GM12874 (cell line): ENCODE measurements around the gene KRTAP3-3.

Source experiments
- CTCF ChIP-seq: IDR thresholded peaks from 2 replicates; pipeline ENCODE4 v1.5.1; 2011; ENCODE audit warnings: low read depth, mild to moderate bottlenecking, control low read depth, low read length, moderate library complexity; ENCODE audit not compliant: insufficient read depth

Gene KRTAP3-3

GRCh38 chr17:40960144-40960543, 33.8 kb downstream of the KRTAP3-3 start:
- TF ChIP-seq CTCF = no peak

DNA sequence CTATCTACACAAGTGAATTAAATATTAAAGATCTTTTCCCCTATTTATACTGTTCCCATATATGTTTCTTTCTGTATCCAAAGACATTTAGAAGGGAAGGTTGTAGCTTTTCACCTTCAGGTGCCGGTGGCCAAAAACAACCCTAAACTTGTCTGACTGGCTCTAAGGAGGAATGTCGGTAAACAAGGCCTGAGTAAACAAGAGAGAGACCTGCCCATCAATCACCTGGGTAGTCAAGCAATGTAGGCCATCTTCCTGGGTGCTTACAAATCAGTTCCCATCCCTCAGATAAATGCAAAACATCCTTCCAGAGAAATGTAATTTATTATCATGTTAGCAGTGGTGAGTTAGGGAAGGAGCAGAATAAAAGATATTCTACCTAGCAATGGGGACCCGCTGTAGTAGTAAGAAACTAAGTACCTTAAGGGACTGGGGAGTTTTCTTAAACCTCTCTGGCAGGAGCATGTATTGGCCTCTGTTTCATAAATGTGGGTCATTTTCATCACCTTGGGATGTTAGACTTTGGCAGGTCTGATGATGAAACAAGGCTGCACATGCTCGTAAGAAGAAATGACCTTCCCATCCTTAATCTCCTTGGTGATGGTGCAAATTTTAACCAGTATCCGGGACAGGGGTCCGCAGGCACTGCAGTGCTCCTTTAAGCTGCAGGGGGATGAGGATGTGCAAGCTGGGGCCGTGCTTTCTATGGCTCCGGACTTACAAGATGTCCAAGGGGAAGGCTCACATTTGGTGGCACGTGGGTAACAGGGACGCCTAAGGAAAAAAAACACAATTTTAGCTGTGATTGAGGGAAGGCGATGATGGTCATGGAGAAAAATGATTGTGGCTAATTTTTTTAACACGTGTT, 35.6 kb downstream of the KRTAP3-3 start:
- TF ChIP-seq CTCF = no peak

- no peak for TF ChIP-seq CTCF
These were observed 37.3 kb downstream of the KRTAP3-3 start for GRCh38 chr17:40956401-40957254.

DNA sequence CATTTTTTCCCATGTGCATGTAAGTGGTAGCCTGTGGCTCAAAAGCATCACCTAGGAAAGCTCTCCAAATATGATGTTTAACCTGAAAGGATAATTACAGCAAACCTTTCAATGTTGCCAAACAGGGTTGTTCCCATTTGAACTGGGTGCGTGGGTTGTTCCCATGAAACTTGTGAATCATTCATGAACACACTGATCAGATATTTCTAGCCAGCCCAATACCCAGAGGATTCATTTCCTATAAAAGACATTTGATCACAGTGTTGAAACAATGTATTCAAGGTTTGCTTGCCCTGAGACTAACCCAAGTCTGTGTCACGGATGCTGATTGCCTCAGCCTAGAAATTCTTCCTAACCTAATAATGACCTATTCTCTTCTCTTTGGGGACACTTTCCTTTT, 40.1 kb downstream of the KRTAP3-3 start:
- TF ChIP-seq CTCF = no peak

- TF ChIP-seq CTCF = no peak
These were observed 41.3 kb downstream of the KRTAP3-3 start for GRCh38 chr17:40952661-40953060.

DNA sequence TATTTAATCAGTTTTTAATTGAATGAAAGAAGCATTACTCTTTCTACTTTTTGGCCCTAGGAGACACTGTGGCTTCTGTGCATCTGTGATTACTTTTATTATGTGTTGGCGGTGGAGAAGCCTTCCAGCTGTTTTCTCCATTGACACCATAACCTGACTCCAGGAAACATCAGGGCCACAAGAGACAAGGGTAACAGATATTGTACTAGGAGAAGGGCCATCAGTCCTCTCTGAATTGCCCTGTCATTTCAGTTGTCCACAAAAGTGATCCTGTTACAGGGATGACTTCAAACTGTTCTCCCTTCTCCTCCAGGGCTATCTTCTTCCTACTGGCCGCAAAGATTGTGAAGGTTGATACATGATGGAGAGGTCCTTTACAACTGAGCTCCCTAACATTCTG, 41.8 kb downstream of the KRTAP3-3 start:
- no peak for TF ChIP-seq CTCF

- no peak for TF ChIP-seq CTCF
These were observed 42.8 kb downstream of the KRTAP3-3 start for GRCh38 chr17:40951011-40951622.
